ENCODE data around the gene CCDC80. TPM values are rescaled to one million over a fixed set of nuclear protein-coding genes. Genes with fewer than 3 reads are reported as not detected.

The CCDC80 gene
- total and polyA plus RNA-seq, 2 of the 4 experiments (the other 2 are of a cell fraction) = 387 to 418 TPM

DNA sequence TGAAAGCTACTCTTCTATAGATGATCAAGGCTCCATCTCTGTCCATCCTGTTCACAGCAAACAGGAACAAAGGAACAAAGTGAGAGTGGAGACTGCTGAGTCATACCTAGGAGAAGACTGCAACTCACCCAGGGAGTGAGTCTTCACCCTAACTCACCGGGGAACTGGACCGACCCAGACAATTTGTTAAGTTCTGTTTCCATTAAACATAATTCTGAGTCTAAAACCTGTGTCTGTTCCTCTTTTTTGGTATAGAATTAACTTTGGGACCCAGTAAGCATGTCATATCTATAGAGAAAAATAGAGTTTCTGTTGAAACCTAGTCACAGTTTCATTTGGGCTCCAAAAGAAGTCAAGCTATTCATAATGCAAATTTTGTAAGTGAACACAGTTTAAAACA, 21.6 kb downstream of the CCDC80 start:
- BruUV-seq (replicated peaks) = no TSS peak
- Histone ChIP-seq H4K20me1 (ENCODE audit: insufficient read depth, low read length) (no peaks in the 10 kb centered on the region), H2AFZ (replicated peaks; ENCODE audit: low read length, poor library complexity) (no peak overlapping the region), H2AK5ac (ENCODE audit: low read depth, low read length) (no peak overlapping the region), H2BK5ac (ENCODE audit: low read depth, low read length, poor library complexity, severe bottlenecking) (peak overlapping the region; percentile 16), H3K4ac (ENCODE audit: low read depth, low read length) (no peak overlapping the region), H3K9me3 (ENCODE audit: control insufficient read depth, insufficient read depth, low read length) (no peaks in the 10 kb centered on the region), H2BK120ac (ENCODE audit: low read depth, low read length) (peak overlapping the region; percentile 2; the same call in 1 of the 2 replicates), H3K23ac (ENCODE audit: low read depth, low read length) (no peak overlapping the region; the same call in 1 of the 2 replicates), H3K9ac (ENCODE audit: low read depth, low read length) (no peak overlapping the region), H3K9me1 (ENCODE audit: insufficient read depth, low read length) (no peaks in the 10 kb centered on the region; the same call in 1 of the 2 replicates), H2BK15ac (ENCODE audit: low read depth, low read length) (no peak overlapping the region), H3K4me2 (ENCODE audit: low read depth, low read length) (no peak overlapping the region), H3K27ac (ENCODE audit: insufficient read depth, low read length) (no peak overlapping the region), H3K36me3 (ENCODE audit: control insufficient read depth, insufficient read depth, low read length) (peaks cover 33% of the 10 kb centered on the region), H3K4me1 (ENCODE audit: control insufficient read depth, insufficient read depth, low read length) (no peaks in the 10 kb centered on the region), H2BK20ac (ENCODE audit: low read depth, low read length) (no peak overlapping the region), H3K18ac (ENCODE audit: low read depth, low read length) (peak overlapping the region; percentile 46), H3K4me3 (ENCODE audit: insufficient read depth, low read depth, low read length) (no peak overlapping the region), H4K91ac (ENCODE audit: insufficient read depth, low read depth, low read length) (no peak overlapping the region), H3K14ac (replicated peaks; ENCODE audit: low read depth, low read length) (0 out of 2 replicates have a peak overlapping the region, but pooled peaks have one; percentile 7), H3K27me3 (ENCODE audit: control insufficient read depth, insufficient read depth, low read length) (no peaks in the 10 kb centered on the region), H4K5ac (ENCODE audit: low read depth, low read length) (peak overlapping the region; percentile 50; the same call in 1 of the 2 replicates), H3K56ac (ENCODE audit: extremely low read depth, insufficient read depth, low read length) (no peak overlapping the region), H2AK9ac (replicated peaks; ENCODE audit: low read depth, low read length, poor library complexity) (no peak overlapping the region), H3K79me1 (ENCODE audit: low read depth in 1 of 2, low read length in 2 of 2) (peaks cover 6 to 9% of the 10 kb centered on the region in 2 experiments; a peak in 2 of 4 replicates), H4K8ac (ENCODE audit: low read depth in 2 of 2, low read length in 2 of 2) (peak overlapping the region in 1 of 2 experiments; percentile 23; a peak in 1 of 4 replicates)
- WGBS, 2 experiments (ENCODE audit: extremely low coverage in 2 of 2, insufficient read length in 1 of 2) = no CpG with 5 or more reads among the region's 2 CpGs
- ATAC-seq (ENCODE audit: low read depth) (peak; percentile 67), DNase-seq (peak; percentile 51)
- in situ Hi-C loops (cut with MboI; ENCODE audit: low sequenced_read_pairs) = no loop called here
- intact Hi-C loops (cut with micrococcal nuclease) = no loop called here
- ChIA-PET POLR2A (ENCODE audit: unreplicated experiment) (no interaction called here), CTCF (interaction anchor here (0.8 kb wide), 1 partner anchor 37 kb away, joined by 4 read pairs; no protein-coding TSS in a partner anchor)
- TF ChIP-seq ELK1 (IDR thresholded peaks at IDR 0.05; ENCODE audit: borderline replicate concordance, low read depth, low read length) (no peak), CTCF (conservative IDR thresholded peaks at IDR 0.05; ENCODE audit: low read depth, low read length) (no peak), BHLHE40 (IDR thresholded peaks at IDR 0.05; ENCODE audit: low read depth, low read length) (no peak), POLR2A (IDR thresholded peaks at IDR 0.05; ENCODE audit: low read depth, low read length) (no peak), FOS (IDR thresholded peaks at IDR 0.05; ENCODE audit: low read depth, low read length) (0 out of 2 replicates have a peak, but pooled peaks have one; percentile 21), MAFK (IDR thresholded peaks at IDR 0.05; ENCODE audit: low read depth, low read length) (peak; percentile 44; the same call in 1 of the 2 replicates), CHD1 (IDR thresholded peaks at IDR 0.05; ENCODE audit: low read depth, low read length) (no peak), NFE2L2 (IDR thresholded peaks at IDR 0.05; ENCODE audit: low read depth, low read length) (peak; percentile 94), RAD21 (IDR thresholded peaks at IDR 0.05; ENCODE audit: low read length) (no peak)
- TF ChIP-seq, protein P1, sequence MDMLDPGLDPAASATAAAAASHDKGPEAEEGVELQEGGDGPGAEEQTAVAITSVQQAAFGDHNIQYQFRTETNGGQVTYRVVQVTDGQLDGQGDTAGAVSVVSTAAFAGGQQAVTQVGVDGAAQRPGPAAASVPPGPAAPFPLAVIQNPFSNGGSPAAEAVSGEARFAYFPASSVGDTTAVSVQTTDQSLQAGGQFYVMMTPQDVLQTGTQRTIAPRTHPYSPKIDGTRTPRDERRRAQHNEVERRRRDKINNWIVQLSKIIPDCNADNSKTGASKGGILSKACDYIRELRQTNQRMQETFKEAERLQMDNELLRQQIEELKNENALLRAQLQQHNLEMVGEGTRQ (IDR thresholded peaks at IDR 0.05; ENCODE audit: low read depth, low read length) = no peak
- dilution Hi-C loops (cut with HindIII; ENCODE audit: low sequenced_read_pairs, unreplicated experiment) = no loop called here

Data from IMR-90 (cell line).